Measurements from ENCODE around the gene KIF13A. TPM values are rescaled to one million over a fixed set of nuclear protein-coding genes. Genes with fewer than 3 reads are reported as not detected.

The KIF13A gene
- total and polyA plus RNA-seq, 2 experiments from 2014 or later, result 8.4 to 28.2 TPM

DNA sequence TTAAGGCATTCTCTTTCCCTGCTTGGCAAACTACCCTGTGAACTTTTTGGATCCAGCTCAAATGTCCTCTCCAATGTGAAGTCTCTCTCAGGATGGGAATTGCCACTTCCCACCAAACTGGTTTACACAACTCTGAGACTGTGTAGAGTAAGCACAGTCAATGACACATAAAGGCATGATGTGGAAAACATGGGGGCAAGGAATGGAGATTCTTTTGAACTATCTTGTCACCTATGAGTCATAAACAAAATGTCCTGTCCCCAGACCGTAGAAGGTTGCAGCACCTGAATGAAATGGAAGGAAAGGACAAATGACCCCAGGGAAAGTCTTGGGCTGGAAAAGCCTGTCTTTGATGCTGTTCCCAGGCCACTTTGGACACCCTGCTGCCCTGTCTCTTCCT, 11.0 kb upstream of the KIF13A start:
- Mint-ChIP-seq H3K4me1 (no peaks in the 10 kb centered on the region; the same call in 2 of the 3 replicates), H3K9me3 (no peaks in the 10 kb centered on the region), H3K36me3 (ENCODE audit: low read depth) (no peaks in the 10 kb centered on the region), H3K27me3 (ENCODE audit: insufficient read depth, low read depth, poor library complexity) (peaks cover 4% of the 10 kb centered on the region), H3K4me3 (no peak overlapping the region), H3K27ac (no peak overlapping the region)
- TF ChIP-seq EZH2phosphoT487 (IDR thresholded peaks at IDR 0.05; ENCODE audit: unreplicated experiment) (no peak), NANOG (IDR thresholded peaks at IDR 0.05; ENCODE audit: borderline replicate concordance) (no peak), ZNF331 (CRISPR knock-in tag; IDR thresholded peaks at IDR 0.05; ENCODE audit: low read depth) (no peak), EZH2 (IDR thresholded peaks at IDR 0.05; ENCODE audit: low read depth, unreplicated experiment) (no peak), CREB1 (CRISPR knock-in tag; IDR thresholded peaks at IDR 0.05; ENCODE audit: low read depth) (no peak), STAT1 (IDR thresholded peaks at IDR 0.05; ENCODE audit: unreplicated experiment) (no peak), JUNB (IDR thresholded peaks at IDR 0.05; ENCODE audit: unreplicated experiment) (no peak), POLR2AphosphoS5 (IDR thresholded peaks at IDR 0.05; ENCODE audit: low read depth) (no peak), ZNF114 (CRISPR knock-in tag; IDR thresholded peaks at IDR 0.05) (no peak)
- TF ChIP-seq, protein P1, sequence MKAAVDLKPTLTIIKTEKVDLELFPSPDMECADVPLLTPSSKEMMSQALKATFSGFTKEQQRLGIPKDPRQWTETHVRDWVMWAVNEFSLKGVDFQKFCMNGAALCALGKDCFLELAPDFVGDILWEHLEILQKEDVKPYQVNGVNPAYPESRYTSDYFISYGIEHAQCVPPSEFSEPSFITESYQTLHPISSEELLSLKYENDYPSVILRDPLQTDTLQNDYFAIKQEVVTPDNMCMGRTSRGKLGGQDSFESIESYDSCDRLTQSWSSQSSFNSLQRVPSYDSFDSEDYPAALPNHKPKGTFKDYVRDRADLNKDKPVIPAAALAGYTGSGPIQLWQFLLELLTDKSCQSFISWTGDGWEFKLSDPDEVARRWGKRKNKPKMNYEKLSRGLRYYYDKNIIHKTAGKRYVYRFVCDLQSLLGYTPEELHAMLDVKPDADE (IDR thresholded peaks at IDR 0.05), result no peak
- TF ChIP-seq, protein P2, sequence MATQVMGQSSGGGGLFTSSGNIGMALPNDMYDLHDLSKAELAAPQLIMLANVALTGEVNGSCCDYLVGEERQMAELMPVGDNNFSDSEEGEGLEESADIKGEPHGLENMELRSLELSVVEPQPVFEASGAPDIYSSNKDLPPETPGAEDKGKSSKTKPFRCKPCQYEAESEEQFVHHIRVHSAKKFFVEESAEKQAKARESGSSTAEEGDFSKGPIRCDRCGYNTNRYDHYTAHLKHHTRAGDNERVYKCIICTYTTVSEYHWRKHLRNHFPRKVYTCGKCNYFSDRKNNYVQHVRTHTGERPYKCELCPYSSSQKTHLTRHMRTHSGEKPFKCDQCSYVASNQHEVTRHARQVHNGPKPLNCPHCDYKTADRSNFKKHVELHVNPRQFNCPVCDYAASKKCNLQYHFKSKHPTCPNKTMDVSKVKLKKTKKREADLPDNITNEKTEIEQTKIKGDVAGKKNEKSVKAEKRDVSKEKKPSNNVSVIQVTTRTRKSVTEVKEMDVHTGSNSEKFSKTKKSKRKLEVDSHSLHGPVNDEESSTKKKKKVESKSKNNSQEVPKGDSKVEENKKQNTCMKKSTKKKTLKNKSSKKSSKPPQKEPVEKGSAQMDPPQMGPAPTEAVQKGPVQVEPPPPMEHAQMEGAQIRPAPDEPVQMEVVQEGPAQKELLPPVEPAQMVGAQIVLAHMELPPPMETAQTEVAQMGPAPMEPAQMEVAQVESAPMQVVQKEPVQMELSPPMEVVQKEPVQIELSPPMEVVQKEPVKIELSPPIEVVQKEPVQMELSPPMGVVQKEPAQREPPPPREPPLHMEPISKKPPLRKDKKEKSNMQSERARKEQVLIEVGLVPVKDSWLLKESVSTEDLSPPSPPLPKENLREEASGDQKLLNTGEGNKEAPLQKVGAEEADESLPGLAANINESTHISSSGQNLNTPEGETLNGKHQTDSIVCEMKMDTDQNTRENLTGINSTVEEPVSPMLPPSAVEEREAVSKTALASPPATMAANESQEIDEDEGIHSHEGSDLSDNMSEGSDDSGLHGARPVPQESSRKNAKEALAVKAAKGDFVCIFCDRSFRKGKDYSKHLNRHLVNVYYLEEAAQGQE (IDR thresholded peaks at IDR 0.05; ENCODE audit: unreplicated experiment), result no peak
- TF ChIP-seq, protein P3, sequence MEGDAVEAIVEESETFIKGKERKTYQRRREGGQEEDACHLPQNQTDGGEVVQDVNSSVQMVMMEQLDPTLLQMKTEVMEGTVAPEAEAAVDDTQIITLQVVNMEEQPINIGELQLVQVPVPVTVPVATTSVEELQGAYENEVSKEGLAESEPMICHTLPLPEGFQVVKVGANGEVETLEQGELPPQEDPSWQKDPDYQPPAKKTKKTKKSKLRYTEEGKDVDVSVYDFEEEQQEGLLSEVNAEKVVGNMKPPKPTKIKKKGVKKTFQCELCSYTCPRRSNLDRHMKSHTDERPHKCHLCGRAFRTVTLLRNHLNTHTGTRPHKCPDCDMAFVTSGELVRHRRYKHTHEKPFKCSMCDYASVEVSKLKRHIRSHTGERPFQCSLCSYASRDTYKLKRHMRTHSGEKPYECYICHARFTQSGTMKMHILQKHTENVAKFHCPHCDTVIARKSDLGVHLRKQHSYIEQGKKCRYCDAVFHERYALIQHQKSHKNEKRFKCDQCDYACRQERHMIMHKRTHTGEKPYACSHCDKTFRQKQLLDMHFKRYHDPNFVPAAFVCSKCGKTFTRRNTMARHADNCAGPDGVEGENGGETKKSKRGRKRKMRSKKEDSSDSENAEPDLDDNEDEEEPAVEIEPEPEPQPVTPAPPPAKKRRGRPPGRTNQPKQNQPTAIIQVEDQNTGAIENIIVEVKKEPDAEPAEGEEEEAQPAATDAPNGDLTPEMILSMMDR (conservative IDR thresholded peaks at IDR 0.05; ENCODE audit: low read depth in 2 of 2), result no peak
- TF ChIP-seq, protein P4, sequence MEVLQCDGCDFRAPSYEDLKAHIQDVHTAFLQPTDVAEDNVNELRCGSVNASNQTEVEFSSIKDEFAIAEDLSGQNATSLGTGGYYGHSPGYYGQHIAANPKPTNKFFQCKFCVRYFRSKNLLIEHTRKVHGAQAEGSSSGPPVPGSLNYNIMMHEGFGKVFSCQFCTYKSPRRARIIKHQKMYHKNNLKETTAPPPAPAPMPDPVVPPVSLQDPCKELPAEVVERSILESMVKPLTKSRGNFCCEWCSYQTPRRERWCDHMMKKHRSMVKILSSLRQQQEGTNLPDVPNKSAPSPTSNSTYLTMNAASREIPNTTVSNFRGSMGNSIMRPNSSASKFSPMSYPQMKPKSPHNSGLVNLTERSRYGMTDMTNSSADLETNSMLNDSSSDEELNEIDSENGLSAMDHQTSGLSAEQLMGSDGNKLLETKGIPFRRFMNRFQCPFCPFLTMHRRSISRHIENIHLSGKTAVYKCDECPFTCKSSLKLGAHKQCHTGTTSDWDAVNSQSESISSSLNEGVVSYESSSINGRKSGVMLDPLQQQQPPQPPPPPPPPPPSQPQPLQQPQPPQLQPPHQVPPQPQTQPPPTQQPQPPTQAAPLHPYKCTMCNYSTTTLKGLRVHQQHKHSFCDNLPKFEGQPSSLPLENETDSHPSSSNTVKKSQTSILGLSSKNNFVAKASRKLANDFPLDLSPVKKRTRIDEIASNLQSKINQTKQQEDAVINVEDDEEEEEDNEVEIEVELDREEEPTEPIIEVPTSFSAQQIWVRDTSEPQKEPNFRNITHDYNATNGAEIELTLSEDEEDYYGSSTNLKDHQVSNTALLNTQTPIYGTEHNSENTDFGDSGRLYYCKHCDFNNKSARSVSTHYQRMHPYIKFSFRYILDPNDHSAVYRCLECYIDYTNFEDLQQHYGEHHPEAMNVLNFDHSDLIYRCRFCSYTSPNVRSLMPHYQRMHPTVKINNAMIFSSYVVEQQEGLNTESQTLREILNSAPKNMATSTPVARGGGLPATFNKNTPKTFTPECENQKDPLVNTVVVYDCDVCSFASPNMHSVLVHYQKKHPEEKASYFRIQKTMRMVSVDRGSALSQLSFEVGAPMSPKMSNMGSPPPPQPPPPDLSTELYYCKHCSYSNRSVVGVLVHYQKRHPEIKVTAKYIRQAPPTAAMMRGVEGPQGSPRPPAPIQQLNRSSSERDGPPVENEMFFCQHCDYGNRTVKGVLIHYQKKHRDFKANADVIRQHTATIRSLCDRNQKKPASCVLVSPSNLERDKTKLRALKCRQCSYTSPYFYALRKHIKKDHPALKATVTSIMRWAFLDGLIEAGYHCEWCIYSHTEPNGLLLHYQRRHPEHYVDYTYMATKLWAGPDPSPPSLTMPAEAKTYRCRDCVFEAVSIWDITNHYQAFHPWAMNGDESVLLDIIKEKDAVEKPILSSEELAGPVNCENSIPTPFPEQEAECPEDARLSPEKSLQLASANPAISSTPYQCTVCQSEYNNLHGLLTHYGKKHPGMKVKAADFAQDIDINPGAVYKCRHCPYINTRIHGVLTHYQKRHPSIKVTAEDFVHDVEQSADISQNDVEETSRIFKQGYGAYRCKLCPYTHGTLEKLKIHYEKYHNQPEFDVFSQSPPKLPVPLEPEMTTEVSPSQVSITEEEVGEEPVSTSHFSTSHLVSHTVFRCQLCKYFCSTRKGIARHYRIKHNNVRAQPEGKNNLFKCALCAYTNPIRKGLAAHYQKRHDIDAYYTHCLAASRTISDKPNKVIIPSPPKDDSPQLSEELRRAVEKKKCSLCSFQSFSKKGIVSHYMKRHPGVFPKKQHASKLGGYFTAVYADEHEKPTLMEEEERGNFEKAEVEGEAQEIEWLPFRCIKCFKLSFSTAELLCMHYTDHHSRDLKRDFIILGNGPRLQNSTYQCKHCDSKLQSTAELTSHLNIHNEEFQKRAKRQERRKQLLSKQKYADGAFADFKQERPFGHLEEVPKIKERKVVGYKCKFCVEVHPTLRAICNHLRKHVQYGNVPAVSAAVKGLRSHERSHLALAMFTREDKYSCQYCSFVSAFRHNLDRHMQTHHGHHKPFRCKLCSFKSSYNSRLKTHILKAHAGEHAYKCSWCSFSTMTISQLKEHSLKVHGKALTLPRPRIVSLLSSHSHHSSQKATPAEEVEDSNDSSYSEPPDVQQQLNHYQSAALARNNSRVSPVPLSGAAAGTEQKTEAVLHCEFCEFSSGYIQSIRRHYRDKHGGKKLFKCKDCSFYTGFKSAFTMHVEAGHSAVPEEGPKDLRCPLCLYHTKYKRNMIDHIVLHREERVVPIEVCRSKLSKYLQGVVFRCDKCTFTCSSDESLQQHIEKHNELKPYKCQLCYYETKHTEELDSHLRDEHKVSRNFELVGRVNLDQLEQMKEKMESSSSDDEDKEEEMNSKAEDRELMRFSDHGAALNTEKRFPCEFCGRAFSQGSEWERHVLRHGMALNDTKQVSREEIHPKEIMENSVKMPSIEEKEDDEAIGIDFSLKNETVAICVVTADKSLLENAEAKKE (CRISPR knock-in tag; IDR thresholded peaks at IDR 0.05), result no peak
- no peaks in the 10 kb centered on the region for H4K20me1 ChIP-seq (replicated peaks; ENCODE audit: insufficient read depth)
- no peaks in the 10 kb centered on the region for H3K36me3 ChIP-seq (ENCODE audit: insufficient read depth)
- H2AFZ ChIP-seq, result no peak overlapping the region
- DNase-seq (ENCODE audit: low spot score) (no peak), ATAC-seq (no peak)
- H3K9me2 ChIP-seq (ENCODE audit: insufficient read depth), result 0 out of 2 replicates have a peak, but pooled peaks cover 3% of the 10 kb centered on the region
- H3K4me2 ChIP-seq, result no peak overlapping the region
- no peaks in the 10 kb centered on the region for H3K79me2 ChIP-seq (replicated peaks; ENCODE audit: insufficient read depth)
- no peaks in the 10 kb centered on the region for H3K4me1 ChIP-seq (ENCODE audit: insufficient read depth)
- H3K27me3 ChIP-seq (ENCODE audit: insufficient read depth), result no peaks in the 10 kb centered on the region
- H3K4me3 ChIP-seq, result no peak overlapping the region
- no peak overlapping the region for H3K27ac ChIP-seq (ENCODE audit: low read depth)
- no peaks in the 10 kb centered on the region for H3F3A ChIP-seq (replicated peaks; ENCODE audit: low read depth)

Measured in GM23338 (cell line).